Memory B cell (primary cell): ENCODE data around the gene AGTR1.

Source experiments
- ATAC-seq: fragments of 150-1000 bp; cut with Tn5 transposase; 2 replicates; pipeline ENCODE4 v1.10.0; 2021; ENCODE audit warnings: low read depth, mild to moderate bottlenecking, moderate library complexity
- DNase-seq, 2 donors: peaks; one replicate each; pipeline ENCODE4 v3.0.0; 2022; ENCODE audit warnings: low spot score in 2 of 2
- H3K27ac Mint-ChIP-seq: one replicate; pipeline ENCODE4 v1.8.0; 2022; ENCODE audit warnings: mild to moderate bottlenecking, moderate library complexity, mixed read lengths
- H3K27me3 Mint-ChIP-seq: one replicate; pipeline ENCODE4 v1.8.0; 2022; ENCODE audit warnings: mixed read lengths
- H3K36me3 Mint-ChIP-seq: one replicate; pipeline ENCODE4 v1.8.0; 2022; ENCODE audit warnings: mild to moderate bottlenecking, mixed read lengths
- H3K4me1 Mint-ChIP-seq: one replicate; pipeline ENCODE4 v1.8.0; 2022; ENCODE audit warnings: mixed read lengths
- H3K4me3 Mint-ChIP-seq: one replicate; pipeline ENCODE4 v1.8.0; 2022; ENCODE audit warnings: mild to moderate bottlenecking, moderate library complexity, mixed read lengths
- H3K9me3 Mint-ChIP-seq: one replicate; pipeline ENCODE4 v1.8.0; 2022; ENCODE audit warnings: mixed read lengths

Gene AGTR1

DNA sequence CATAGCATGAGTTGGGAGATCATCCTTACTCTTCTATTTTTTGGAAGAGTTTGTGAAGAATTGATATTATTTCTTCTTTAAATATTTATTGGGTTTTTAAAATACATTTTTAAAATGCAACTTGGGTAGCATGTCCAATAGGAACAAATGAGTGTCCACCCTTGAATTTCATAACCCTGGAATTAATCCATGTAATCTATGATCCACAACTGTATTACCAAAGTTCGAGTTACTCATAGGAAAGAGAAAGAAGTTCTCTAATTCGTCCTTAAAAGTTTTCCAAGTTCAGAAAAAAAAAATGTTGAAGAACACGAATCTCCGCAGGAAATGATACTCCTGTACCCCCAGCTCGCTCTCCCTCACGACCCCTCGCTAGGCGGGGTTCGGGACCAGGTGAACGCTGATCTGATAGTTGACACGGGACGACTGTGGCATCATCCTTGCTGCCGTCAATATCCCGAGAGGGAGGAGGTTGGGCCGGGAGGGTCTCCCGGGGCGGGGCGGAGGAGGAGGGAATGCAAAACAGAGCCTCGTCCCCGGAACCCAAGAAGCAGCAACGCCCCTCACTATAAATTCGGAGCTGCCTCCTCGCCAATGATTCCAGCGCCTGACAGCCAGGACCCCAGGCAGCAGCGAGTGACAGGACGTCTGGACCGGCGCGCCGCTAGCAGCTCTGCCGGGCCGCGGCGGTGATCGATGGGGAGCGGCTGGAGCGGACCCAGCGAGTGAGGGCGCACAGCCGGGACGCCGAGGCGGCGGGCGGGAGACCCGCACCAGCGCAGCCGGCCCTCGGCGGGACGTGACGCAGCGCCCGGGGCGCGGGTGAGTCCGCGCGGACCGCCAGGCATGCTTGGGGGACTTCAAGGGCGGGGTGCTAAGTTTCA, at the start of gene AGTR1:
TSS of gene AGTR1 (plus strand) at position 598 of the 884 bp plus-strand sequence. CDS start 43,133 bp downstream, outside the sequence.
- Mint-ChIP-seq H3K27me3 (peaks cover 5% of the 10 kb centered on the region), H3K27ac (no peak within 1 kb of the TSS), H3K36me3 (no peaks in the 10 kb centered on the region), H3K4me1 (no peaks in the 10 kb centered on the region), H3K4me3 (no peak within 1 kb of the TSS), H3K9me3 (peaks cover 2% of the 10 kb centered on the region)
- no peak for ATAC-seq
- no peak for DNase-seq

DNA sequence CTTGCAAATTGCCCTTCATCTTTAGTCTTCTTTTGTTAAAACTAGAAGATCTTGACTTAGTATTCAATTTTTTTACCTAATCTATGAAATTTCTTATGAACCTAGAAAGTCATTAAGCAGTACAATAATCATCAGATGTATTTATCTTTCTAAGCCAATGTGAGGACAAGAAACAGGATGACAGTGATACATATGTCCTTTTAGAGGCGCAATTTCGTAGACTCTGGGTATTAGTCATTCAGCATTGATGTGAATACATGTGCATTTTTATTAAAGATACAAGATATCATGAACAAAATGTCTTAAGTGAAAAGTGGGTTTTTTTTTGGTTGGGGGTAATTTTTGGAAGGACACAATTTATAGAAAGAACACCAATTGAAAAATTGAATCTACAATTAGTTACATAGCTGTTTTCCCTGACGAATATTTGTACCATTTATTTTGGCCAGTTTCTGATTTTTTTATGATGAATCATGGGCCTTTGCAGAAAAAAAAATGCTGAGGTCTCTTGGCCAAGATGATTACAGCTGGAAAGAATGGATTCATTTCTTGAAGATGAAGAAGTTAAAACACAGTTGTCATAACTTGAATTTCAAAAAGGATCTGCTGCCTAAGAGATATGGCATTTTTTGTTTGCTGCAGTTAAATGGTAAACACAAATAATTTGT, 48.9 kb upstream of the AGTR1 start:
- Mint-ChIP-seq H3K27me3 (no peaks in the 10 kb centered on the region), H3K4me1 (no peaks in the 10 kb centered on the region), H3K9me3 (no peaks in the 10 kb centered on the region), H3K27ac (no peak overlapping the region), H3K36me3 (no peaks in the 10 kb centered on the region), H3K4me3 (no peak overlapping the region)
- DNase-seq (no peak), ATAC-seq (no peak)

DNA sequence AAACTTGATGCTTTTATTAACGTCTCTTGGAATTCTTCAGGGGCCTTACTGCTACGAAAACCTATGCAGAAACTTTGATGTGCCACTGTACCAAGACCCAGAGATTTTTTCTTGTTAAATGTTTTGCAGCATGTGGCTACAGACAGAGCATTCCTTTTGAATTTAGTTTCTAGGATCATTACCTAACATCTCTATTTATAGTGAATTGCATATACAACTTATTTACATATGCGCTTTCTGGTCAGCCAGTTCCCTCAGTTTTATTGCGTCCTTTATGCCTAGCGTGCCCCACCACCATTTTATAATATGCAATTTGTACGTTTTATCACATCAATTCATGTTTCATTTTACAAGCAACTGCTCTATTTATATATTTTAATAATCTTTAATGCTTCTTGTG, 46.2 kb upstream of the AGTR1 start:
- no peak for ATAC-seq
- no peaks in the 10 kb centered on the region for H3K27me3 Mint-ChIP-seq

DNA sequence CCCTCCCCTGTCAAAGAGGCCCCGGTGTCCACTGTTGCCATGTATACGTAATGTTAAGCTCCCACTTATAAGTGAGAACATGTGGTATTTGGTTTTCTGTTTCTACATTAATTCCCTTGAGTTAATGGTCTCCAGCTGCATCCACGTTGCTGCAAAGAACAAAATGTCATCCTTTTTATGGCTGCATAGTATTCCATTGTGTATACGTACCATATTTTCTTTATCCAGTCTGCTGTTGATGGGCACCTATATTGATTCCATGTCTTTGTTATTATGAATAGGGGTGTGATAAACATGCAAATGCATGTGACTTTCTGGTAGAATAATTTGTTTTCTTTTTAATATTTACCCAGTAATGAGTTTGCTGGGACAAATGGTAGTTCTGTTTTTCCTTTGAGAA, 43.3 kb upstream of the AGTR1 start:
- H3K27ac Mint-ChIP-seq: no peak overlapping the region
- DNase-seq (no peak), ATAC-seq (no peak)
- H3K27me3 Mint-ChIP-seq: no peaks in the 10 kb centered on the region
- H3K36me3 Mint-ChIP-seq: no peaks in the 10 kb centered on the region
- H3K4me3 Mint-ChIP-seq: no peak overlapping the region
- peaks cover under 1% of the 10 kb centered on the region for H3K9me3 Mint-ChIP-seq
- no peaks in the 10 kb centered on the region for H3K4me1 Mint-ChIP-seq

More for the DNA sequence above, 46.2 kb upstream of the AGTR1 start:
- Mint-ChIP-seq H3K9me3 (no peaks in the 10 kb centered on the region), H3K4me3 (no peak overlapping the region), H3K27ac (no peak overlapping the region), H3K4me1 (no peaks in the 10 kb centered on the region), H3K36me3 (no peaks in the 10 kb centered on the region)
- DNase-seq: no peak

DNA sequence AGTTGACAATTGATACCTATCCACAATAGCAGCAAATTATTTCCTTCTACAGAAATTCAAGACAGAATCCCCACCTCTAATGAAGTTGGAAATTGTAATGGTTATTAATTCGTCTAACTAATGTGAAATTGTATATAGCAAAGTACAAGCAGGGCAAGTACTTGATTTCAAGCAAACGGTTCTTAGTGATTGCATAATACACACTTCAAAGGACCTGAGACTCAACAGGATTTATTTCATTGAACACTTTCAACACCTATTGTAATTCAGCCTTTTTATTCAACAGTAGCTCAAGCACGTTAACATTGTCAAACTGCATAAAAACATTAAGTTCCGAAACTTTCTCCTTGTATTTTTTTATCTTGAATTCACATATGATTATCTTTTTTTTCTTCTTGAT, 40.2 kb upstream of the AGTR1 start:
- peaks cover 1% of the 10 kb centered on the region for H3K9me3 Mint-ChIP-seq
- H3K4me1 Mint-ChIP-seq: no peaks in the 10 kb centered on the region
- H3K27ac Mint-ChIP-seq: no peak overlapping the region
- H3K27me3 Mint-ChIP-seq: peaks cover 2% of the 10 kb centered on the region
- H3K4me3 Mint-ChIP-seq: no peak overlapping the region
- DNase-seq: no peak
- H3K36me3 Mint-ChIP-seq: no peaks in the 10 kb centered on the region
- no peak for ATAC-seq

DNA sequence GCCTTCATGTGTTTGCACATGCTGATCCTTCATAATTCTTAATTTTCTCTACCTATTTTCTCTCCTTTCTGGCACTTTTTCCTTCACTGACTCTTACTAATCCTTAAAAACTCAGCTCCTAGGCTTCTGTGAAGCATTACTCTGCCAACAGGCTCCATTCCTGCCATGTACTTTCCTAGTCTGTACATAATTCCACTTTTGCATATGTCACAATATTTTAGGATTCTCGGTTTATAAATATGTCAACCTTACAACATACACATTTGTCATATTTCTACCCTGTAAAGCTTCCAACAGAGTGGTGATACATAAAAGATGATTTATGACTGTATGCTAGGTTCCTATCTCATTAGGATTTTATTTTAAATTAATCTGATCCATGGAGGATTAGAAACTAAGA, 38.2 kb upstream of the AGTR1 start:
- Mint-ChIP-seq H3K36me3 (no peaks in the 10 kb centered on the region), H3K4me3 (no peak overlapping the region), H3K9me3 (peaks cover 1% of the 10 kb centered on the region), H3K4me1 (no peaks in the 10 kb centered on the region), H3K27ac (no peak overlapping the region), H3K27me3 (peaks cover 2% of the 10 kb centered on the region)
- DNase-seq (no peak), ATAC-seq (no peak)

DNA sequence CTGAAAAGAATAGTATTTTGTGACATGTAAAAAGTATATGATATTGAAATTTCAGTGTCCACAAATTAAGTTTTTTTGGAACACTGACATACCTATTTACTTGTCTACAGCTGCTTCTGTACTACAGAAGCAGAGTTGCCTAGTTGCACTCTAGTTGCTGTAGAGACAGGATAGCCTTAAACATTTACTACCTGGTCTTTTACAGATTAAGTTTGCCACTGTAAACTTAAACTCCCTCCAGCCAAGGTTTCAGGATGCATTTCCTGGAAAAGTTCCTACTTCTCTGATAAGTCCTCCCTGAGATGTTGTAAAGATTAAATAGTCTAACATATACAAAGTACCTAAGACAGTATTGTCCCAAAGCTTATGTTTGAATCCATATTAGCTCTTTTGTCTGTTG, 17.4 kb upstream of the AGTR1 start:
- no peaks in the 10 kb centered on the region for H3K27me3 Mint-ChIP-seq
- H3K9me3 Mint-ChIP-seq: peaks cover 2% of the 10 kb centered on the region
- H3K36me3 Mint-ChIP-seq: no peaks in the 10 kb centered on the region
- no peaks in the 10 kb centered on the region for H3K4me1 Mint-ChIP-seq
- ATAC-seq: no peak
- no peak overlapping the region for H3K27ac Mint-ChIP-seq
- no peak overlapping the region for H3K4me3 Mint-ChIP-seq
- no peak for DNase-seq

DNA sequence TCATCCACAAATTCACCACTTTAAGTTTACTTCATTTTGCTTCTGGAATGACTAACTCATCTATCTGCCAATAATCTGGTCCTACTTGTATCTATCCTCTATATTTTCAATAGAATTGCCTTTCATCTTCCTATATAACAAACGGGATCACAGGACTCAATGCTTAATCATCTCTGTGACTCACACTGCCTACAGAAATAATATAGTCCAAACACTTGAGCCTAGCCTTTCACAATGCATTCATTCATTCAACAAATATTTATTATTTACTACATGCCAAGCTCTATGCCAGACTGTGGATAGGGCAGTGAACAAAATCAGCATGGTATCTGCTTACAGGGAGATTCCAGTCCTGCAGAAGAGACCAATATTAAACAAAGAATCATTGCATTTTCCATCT, 16.6 kb upstream of the AGTR1 start:
- no peak for ATAC-seq
- H3K27me3 Mint-ChIP-seq: no peaks in the 10 kb centered on the region
- DNase-seq: no peak

DNA sequence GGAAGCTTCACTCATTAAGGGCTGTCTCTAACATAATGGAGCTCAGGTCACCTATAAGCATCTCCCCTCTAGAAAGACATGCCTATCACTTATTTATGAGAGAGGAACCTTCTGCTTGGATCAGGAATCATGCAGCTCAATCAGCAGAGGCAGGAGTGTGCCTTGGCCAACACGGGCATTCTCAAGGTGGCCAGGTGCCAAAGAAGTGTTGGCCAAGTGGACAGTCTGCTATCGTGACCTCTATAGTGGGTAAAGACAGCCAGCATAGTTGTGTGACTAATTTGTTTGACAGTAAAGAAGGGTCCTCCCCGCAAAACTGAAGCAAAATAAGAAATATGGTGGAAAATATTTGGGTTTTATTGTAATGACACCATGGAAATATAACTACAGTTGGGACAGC, 14.7 kb upstream of the AGTR1 start:
- no peak for ATAC-seq
- H3K27me3 Mint-ChIP-seq: no peaks in the 10 kb centered on the region

More for the DNA sequence above, 16.6 kb upstream of the AGTR1 start:
- peaks cover 2% of the 10 kb centered on the region for H3K9me3 Mint-ChIP-seq
- H3K4me3 Mint-ChIP-seq: no peak overlapping the region
- H3K27ac Mint-ChIP-seq: no peak overlapping the region
- H3K4me1 Mint-ChIP-seq: no peaks in the 10 kb centered on the region
- H3K36me3 Mint-ChIP-seq: no peaks in the 10 kb centered on the region

DNA sequence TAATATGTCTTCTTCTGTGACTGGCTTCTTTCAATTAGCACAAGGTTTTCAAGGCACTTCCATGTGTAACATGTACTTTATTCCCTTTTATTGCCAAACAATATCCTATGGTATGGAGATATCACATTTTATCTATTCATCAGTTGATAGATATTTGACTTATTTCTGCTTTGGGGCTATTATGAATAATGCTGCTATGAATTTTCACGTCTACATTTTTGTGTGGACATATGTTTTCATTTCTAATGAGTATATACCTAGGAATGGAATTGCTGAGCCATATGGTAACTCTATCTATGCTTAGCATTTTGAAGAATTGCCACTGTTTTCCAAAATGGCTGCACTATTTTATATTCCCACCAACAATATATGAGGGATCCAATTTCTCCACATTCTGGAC, 3.6 kb upstream of the AGTR1 start:
- no peak overlapping the region for H3K27ac Mint-ChIP-seq
- no peaks in the 10 kb centered on the region for H3K36me3 Mint-ChIP-seq
- no peak for ATAC-seq
- H3K27me3 Mint-ChIP-seq: peaks cover 3% of the 10 kb centered on the region
- peaks cover 2% of the 10 kb centered on the region for H3K9me3 Mint-ChIP-seq
- no peak for DNase-seq
- H3K4me1 Mint-ChIP-seq: no peaks in the 10 kb centered on the region
- H3K4me3 Mint-ChIP-seq: no peak overlapping the region

More for the DNA sequence above, 14.7 kb upstream of the AGTR1 start:
- no peak for DNase-seq
- Mint-ChIP-seq H3K4me1 (no peaks in the 10 kb centered on the region), H3K36me3 (no peaks in the 10 kb centered on the region), H3K9me3 (peaks cover 2% of the 10 kb centered on the region), H3K4me3 (no peak overlapping the region), H3K27ac (no peak overlapping the region)

DNA sequence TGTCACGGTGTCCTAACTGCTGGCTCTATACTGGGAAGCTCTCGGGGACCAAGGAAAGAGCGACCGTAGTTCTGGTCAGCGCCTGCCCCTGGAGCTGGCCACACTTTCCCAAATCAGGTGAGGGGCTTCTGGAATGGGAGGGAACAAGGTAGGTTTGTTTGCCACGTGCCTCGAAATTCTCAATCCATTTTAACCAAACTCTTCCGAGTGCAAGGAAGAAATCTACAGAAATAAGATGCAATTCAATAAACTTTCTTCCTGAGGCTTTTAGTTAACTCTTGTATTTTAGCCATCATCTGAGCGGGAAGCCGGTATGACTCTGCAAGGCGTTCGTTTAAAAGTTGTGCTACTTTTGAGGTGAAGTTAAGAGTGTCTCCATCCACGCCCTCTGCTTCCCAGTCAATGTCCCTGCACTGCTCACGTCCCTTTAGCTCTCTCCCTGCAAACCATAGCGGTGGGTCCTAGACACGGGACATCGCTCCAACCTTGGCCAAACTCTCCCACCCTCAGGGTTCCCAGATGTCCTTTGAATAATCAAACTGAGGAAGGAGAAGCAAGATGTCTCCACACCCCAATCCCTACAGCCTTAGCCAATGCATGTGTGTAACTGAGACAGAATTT, 597 bp downstream of the AGTR1 start:
- ATAC-seq: no peak
- no peak for DNase-seq
- no peak overlapping the region for H3K27ac Mint-ChIP-seq
- no peaks in the 10 kb centered on the region for H3K36me3 Mint-ChIP-seq
- H3K4me1 Mint-ChIP-seq: no peaks in the 10 kb centered on the region
- no peak overlapping the region for H3K4me3 Mint-ChIP-seq
- H3K9me3 Mint-ChIP-seq: peaks cover 2% of the 10 kb centered on the region
- peaks cover 7% of the 10 kb centered on the region for H3K27me3 Mint-ChIP-seq

DNA sequence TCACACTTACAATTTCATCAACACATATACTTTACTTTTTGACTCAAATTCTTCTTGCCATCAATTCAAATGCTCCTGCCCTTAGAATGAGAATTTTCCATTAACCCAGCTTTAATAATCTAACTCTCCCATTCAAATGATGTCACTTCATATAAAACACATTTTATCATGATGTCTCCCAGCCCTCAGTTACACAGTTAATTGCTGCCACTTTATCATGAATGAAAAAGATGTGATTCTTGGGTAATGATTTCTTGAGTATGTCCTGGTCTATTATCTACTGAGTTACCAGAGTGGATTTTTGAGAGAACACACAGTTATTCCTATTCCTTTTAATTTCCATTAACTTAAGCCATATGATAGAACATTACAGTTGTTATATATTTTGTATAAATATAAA, 7.6 kb downstream of the AGTR1 start:
- H3K36me3 Mint-ChIP-seq: no peaks in the 10 kb centered on the region
- no peaks in the 10 kb centered on the region for H3K4me1 Mint-ChIP-seq
- ATAC-seq: no peak
- H3K4me3 Mint-ChIP-seq: no peak overlapping the region
- peaks cover 2% of the 10 kb centered on the region for H3K27me3 Mint-ChIP-seq
- H3K27ac Mint-ChIP-seq: no peak overlapping the region
- DNase-seq: no peak
- no peaks in the 10 kb centered on the region for H3K9me3 Mint-ChIP-seq

DNA sequence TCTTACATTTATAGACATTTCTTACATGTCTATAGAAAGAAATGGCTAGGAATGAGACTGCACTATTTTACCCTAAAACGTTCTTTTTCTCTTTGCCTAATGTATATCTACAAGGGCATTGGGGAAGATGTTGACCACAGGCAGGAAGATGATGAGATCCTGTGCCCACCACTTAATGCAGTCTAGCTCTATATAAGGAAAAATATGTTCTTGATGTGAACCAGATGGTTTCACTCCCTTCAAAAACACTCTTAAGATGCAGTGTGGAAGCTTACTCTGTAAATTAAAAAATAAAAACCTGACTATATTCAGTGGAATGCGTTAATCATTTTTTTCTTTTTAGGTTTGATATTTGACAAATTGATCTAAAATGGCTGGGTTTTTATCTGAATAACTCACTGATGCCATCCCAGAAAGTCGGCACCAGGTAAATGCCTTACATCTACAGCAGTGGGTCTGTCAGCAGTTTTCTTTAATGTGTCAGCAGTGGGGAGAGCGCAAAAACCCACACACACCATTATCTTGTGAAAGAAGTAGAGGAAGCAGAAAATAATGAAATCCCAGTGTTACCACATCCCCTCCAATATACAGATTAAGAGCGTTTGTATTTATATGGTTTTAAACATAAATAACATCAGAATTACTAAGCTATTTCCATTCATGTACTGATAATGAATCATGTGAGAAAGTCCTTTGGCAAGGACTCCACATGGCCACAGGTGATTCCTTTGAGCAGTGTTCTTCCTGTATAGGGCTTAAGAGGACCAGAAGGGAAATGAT, 10.1 kb downstream of the AGTR1 start:
- no peak overlapping the region for H3K27ac Mint-ChIP-seq
- H3K27me3 Mint-ChIP-seq: peaks cover 2% of the 10 kb centered on the region
- ATAC-seq (no peak), DNase-seq (no peak)
- no peak overlapping the region for H3K4me3 Mint-ChIP-seq
- H3K36me3 Mint-ChIP-seq: no peaks in the 10 kb centered on the region
- H3K9me3 Mint-ChIP-seq: no peaks in the 10 kb centered on the region
- no peaks in the 10 kb centered on the region for H3K4me1 Mint-ChIP-seq

DNA sequence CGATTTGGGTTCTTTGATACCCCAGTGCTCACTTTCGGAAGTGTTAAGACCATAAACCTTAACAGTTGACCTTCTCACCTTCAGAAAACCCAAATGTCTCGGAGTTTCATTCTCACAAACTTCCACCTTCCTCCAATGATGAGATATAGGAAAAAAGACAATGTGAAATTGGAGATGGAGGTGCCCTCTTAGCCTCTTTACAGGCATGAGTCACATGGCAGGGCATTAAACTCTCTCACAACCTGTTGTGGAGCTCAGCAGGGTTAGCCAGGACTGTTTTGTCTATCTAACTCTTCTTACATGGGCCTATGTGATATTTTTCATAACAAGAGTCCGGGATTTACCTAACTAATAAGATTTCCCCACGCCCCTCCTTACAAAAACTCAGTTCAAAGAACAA, 10.7 kb downstream of the AGTR1 start:
- no peaks in the 10 kb centered on the region for H3K9me3 Mint-ChIP-seq
- H3K4me3 Mint-ChIP-seq: no peak overlapping the region
- no peaks in the 10 kb centered on the region for H3K36me3 Mint-ChIP-seq
- DNase-seq: no peak
- H3K4me1 Mint-ChIP-seq: no peaks in the 10 kb centered on the region
- H3K27me3 Mint-ChIP-seq: no peaks in the 10 kb centered on the region
- no peak for ATAC-seq
- H3K27ac Mint-ChIP-seq: no peak overlapping the region
